ENCODE measurements around the gene ZNF680.
A peak's percentile ranks its signal among the peaks of the same experiment; 100 is the strongest.
"Not testable (repeated sequence)": the region's sequence is repeated elsewhere in the genome, so short reads cannot be mapped to it uniquely, and the experiment has no call there.

ZNF680 gene

GRCh38 chr7:64555046-64555445, 7.8 kb downstream of the ZNF680 start:
- TF ChIP-seq CTCF (conservative IDR thresholded peaks at IDR 0.05; ENCODE audit: low read length), result no peak

GRCh38 chr7:64554188-64554587, 8.7 kb downstream of the ZNF680 start:
- DNase-seq (ENCODE audit: low read depth), result not testable (repeated sequence)

More at GRCh38 chr7:64555046-64555445, 7.8 kb downstream of the ZNF680 start:
- no peak for DNase-seq (ENCODE audit: low read depth)
- H3K4me3 ChIP-seq (ENCODE audit: low read length), result no peak overlapping the region

GRCh38 chr7:64551375-64552142, 11.3 kb downstream of the ZNF680 start:
- H3K4me3 ChIP-seq (ENCODE audit: low read length), result no peak overlapping the region
- no peak for DNase-seq (ENCODE audit: low read depth)
- TF ChIP-seq CTCF (conservative IDR thresholded peaks at IDR 0.05; ENCODE audit: low read length), result no peak

More at GRCh38 chr7:64554188-64554587, 8.7 kb downstream of the ZNF680 start:
- not testable (repeated sequence) for H3K4me3 ChIP-seq (ENCODE audit: low read length)

- no peak for TF ChIP-seq CTCF (conservative IDR thresholded peaks at IDR 0.05; ENCODE audit: low read length)
- no peak for DNase-seq (ENCODE audit: low read depth)
- H3K4me3 ChIP-seq (ENCODE audit: low read length), result no peak overlapping the region
Observed at GRCh38 chr7:64544010-64544409, 18.9 kb downstream of the ZNF680 start.

- DNase-seq (ENCODE audit: low read depth), result peak; percentile 66
- no peak overlapping the region for H3K4me3 ChIP-seq (ENCODE audit: low read length)
- no peak for TF ChIP-seq CTCF (conservative IDR thresholded peaks at IDR 0.05; ENCODE audit: low read length)
Observed at GRCh38 chr7:64541438-64542359, 21.2 kb downstream of the ZNF680 start.

GRCh38 chr7:64533756-64534155, 29.1 kb downstream of the ZNF680 start:
- no peak for TF ChIP-seq CTCF (conservative IDR thresholded peaks at IDR 0.05; ENCODE audit: low read length)
- H3K4me3 ChIP-seq (ENCODE audit: low read length), result no peak overlapping the region
- no peak for DNase-seq (ENCODE audit: low read depth)

- no peak for DNase-seq (ENCODE audit: low read depth)
- no peak overlapping the region for H3K4me3 ChIP-seq (ENCODE audit: low read length)
- TF ChIP-seq CTCF (conservative IDR thresholded peaks at IDR 0.05; ENCODE audit: low read length), result no peak
Observed at GRCh38 chr7:64528770-64529169, 34.1 kb downstream of the ZNF680 start.
